GM19099 (cell line): ENCODE results near the gene PHF2.

Experiments
- POLR2A ChIP-seq: IDR thresholded peaks from 3 replicates; pipeline ENCODE4 v1.6.1; 2011; ENCODE audit warnings: low read depth; ENCODE audit not compliant: insufficient read length; ENCODE audit errors: extremely low read depth

The PHF2 gene

GRCh38 chr9:93562157-93562556 is 14.2 kb upstream of the PHF2 start:
- TF ChIP-seq POLR2A: no peak

GRCh38 chr9:93565089-93565488 is 11.3 kb upstream of the PHF2 start:
- TF ChIP-seq POLR2A: no peak

GRCh38 chr9:93566408-93567270 is 9.7 kb upstream of the PHF2 start:
- TF ChIP-seq POLR2A: peak; percentile 95

- no peak for TF ChIP-seq POLR2A
These were observed 9.0 kb upstream of the PHF2 start for GRCh38 chr9:93567271-93567959.

- TF ChIP-seq POLR2A: no peak
These were observed 8.2 kb upstream of the PHF2 start for GRCh38 chr9:93568169-93568568.

- no peak for TF ChIP-seq POLR2A
These were observed 6.7 kb upstream of the PHF2 start for GRCh38 chr9:93569621-93570174.

GRCh38 chr9:93572221-93572620 is 4.2 kb upstream of the PHF2 start:
- no peak for TF ChIP-seq POLR2A

- TF ChIP-seq POLR2A: no peak
These were observed 3.5 kb upstream of the PHF2 start for GRCh38 chr9:93572636-93573515.

GRCh38 chr9:93573516-93573828 is 2.9 kb upstream of the PHF2 start:
- no peak for TF ChIP-seq POLR2A

GRCh38 chr9:93574091-93574899 is 2.1 kb upstream of the PHF2 start:
- no peak for TF ChIP-seq POLR2A

GRCh38 chr9:93574900-93575795 is 1.2 kb upstream of the PHF2 start:
- no peak for TF ChIP-seq POLR2A

- TF ChIP-seq POLR2A: peak; percentile 66
These were observed 557 bp upstream of the PHF2 start for GRCh38 chr9:93575796-93576257.
